Measurements from ENCODE around the gene ARID5A.

The ARID5A gene

GRCh38 chr2:96507957-96508520 lies 28.5 kb upstream of the ARID5A start:
- DNase-seq: peak; percentile 69

GRCh38 chr2:96508521-96509113 lies 27.9 kb upstream of the ARID5A start:
- no peak for DNase-seq

- peak; percentile 75 for DNase-seq
These were observed 27.3 kb upstream of the ARID5A start for GRCh38 chr2:96509114-96509846.

- DNase-seq: no peak
These were observed 26.7 kb upstream of the ARID5A start for GRCh38 chr2:96509847-96510230.

- no peak for DNase-seq
These were observed 25.5 kb upstream of the ARID5A start for GRCh38 chr2:96510931-96511595.

DNA sequence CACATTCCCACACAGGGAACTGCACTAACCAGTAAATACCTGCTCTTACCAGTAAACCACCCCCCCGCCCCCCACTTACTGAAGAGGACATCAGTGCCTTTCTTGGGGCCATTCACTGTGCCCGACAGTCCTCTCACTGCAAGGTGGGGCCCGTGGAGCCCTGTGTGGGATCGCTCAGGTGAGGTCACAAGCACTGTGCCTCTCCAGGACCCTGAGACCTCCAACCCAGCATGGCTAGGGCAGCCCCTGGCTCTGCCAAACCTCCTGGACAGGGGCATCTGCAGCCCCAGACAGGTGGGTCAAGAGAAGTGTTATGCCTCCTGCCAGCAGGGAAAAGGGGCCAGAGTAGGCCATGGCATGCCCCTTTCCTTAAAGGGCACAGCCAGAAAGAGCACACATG lies 24.7 kb upstream of the ARID5A start:
- DNase-seq: no peak

- DNase-seq: no peak
These were observed 24.2 kb upstream of the ARID5A start for GRCh38 chr2:96512341-96512740.

GRCh38 chr2:96514521-96514920 lies 22.0 kb upstream of the ARID5A start:
- DNase-seq: no peak

GRCh38 chr2:96517079-96517478 lies 19.5 kb upstream of the ARID5A start:
- DNase-seq: no peak

DNA sequence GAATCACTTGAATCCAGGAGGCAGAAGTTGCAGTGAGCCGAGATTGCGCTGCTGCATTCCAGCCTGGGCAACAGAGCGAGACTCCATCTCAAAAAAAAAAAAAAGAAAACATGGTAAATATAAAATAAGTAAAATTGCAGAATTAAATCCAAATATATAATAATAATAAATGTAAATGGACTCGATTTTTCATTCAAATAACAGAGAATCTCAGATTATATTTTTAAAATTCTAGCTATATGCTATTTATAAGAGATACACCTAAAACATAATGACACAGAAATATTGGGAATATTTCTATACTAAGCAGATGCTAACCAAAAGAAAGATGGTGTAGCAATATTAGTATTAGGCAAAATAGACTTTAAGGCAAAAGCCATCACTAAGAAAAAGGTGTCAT lies 16.3 kb upstream of the ARID5A start:
- DNase-seq: no peak

DNA sequence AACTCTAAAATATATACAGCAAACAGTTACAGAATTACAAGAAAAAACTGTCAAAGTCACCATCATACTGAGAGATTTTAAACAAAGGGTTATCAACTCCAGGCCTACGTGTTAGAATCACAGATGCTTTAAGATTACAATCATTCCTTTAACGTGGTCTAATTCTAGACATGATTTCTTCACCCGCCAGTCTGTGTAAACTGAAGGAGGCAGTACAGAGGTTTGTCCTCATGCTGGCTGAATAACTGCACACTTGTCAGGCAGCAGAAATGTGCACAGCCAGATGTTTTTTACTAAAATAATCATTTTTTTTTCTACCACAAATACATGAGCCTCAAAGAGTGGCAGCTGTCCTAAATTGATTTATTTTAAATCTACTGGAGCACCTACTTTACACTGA lies 15.9 kb upstream of the ARID5A start:
- DNase-seq: no peak

GRCh38 chr2:96521219-96521618 lies 15.3 kb upstream of the ARID5A start:
- peak; percentile 9 for DNase-seq

DNA sequence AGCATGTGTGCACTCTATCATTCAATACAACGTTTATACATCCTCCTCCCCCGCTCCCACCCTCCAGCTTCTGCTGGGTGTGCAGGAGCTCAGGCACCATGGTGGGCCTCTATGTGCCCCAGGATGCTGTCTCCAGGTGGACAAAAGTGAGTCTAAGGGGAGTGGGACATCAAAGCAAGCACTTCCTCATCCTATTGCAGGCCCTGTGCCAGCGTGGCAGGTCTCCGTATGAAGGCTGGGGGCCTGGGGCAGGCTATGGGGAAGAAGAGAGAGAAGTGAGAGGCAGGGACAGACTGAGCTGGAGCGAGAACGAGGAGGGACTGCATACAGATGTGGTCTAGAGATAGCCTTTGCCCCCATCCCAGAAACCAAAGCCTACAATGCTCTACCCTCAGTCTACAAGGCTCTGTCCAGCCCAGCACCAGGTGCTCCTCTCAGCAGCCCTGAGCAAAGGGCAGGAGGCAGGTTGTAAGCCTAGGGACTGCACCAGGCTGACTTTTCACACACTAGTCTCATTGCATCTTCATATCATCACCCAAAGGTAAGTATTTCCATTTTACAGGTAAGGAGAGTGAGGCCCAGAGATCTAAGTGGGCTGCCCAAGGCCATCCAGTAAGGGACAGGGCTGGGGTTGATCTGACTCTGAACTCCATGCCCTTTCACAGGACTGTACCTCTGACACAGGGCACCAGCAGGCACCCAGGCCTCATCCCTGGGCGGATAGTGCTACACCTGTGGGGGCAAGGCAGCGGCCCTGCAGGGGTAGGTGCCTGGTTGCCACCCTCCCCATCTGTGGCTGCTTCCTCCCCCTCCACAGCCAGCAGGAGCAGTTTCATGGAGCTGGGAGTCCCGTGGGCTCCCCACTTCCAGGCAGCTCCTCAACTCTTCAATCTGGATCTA lies 14.0 kb upstream of the ARID5A start:
- DNase-seq: no peak

DNA sequence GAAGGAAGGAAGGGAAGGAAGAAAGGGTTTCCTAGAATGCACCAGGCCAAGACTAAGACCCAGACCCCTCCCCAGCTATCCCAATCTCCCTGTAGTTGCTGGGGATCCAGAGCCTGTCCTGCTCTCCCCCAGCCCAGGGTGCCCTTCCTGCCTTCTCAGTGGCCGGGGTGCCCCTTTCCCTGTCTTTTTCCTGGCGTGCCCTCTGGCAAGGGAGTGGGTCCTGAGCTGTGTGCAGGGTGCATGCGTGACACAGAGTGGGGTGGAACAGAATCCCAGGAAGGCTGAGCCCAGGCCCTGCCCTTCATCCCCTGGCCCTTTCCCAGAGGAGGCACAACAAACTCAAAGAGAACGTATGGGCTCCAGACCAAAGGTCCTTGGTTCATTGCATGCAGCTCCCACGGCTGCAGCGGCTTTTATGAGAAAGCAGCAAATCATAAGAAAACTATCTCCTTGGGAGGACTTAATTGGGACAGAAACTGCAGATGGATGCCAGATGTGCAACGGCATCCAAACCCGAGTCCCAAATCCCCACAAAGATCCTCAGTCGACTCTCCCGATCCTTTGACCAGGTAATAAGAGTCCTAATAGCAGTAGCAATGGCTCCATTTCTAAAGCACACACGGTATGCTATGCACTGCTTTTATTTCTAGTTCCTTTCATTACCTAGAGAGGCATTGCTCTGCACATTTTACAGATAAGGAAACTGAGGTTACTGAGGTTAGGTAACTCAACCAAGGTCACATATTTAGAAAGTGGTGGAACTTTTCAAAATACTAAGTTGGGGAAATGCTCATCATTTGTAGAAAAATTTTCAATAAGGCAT lies 12.7 kb upstream of the ARID5A start:
- no peak for DNase-seq

GRCh38 chr2:96524482-96525210 lies 11.9 kb upstream of the ARID5A start:
- DNase-seq: no peak

DNA sequence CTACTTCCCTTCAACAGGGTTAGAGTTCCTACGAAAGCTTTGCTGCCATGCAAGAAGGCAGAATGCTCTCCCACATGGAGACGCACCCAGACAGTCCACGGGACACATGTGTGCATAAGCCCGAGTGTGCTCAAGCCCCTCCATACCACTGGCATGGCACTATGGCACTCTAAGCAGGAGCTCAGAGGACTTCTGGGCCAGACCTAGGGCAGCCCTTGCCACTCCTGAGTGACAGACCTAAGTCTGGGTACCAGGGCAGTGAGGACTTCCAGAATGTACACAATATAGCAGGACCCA lies 11.4 kb upstream of the ARID5A start:
- DNase-seq: no peak

DNA sequence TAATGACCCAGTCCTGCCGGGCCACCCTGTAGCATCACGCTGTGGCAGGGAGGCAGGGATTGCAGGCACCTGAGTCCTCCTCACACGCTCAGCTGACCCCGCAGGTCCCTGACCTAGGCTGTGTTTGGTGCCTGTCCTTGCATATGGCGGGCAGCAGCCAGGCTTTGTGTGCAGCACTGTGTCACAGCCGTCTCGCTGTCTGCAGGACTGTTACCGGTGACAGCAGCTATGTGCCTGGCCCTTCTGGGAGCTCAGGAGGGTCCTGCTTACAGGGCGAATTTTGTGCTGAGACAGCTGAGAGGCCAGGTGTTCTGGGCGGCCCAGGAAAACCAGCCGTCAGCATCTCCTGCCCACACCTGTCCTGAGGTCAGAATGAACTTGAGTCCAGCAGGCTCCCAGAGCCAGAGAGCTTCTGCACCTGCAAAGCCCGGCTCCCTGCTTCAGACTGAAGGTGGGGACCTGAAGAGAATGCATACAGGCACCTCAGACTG lies 10.4 kb upstream of the ARID5A start:
- no peak for DNase-seq

DNA sequence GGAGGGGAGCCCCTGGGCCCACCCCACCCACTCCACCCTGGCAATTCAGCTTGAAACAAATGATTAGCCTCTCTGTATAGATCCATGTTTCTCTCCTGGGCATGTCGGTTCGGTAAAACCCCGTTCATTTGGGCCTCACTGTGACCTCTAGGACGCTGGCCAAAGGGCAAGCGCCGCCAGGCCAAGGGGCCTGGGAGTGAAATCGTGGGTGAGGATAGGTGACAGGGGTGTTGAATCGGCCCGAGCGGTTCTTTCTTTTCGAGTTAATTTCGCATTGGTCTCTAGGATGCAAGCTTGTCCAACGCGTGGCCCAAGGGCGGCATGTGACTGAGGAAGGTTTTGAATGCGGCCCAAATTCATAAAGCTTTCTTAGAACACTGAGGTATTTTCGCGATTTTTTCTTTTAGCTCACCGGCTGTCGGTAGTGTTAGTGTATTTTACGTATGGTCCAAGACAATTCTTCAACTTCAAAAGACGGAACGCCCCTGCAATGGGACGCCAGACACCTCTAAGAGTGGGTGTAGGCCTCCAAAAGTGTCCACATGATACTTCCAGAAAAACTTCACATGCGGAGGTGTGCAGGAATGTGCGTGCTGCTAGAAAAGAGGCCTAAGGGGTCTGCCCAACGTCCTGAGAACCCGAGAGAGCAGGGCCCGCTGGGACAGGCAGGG lies 9.8 kb upstream of the ARID5A start:
- peak; percentile 5 for DNase-seq

GRCh38 chr2:96527286-96528005 lies 9.1 kb upstream of the ARID5A start:
- peak; percentile 9 for DNase-seq

Measured in hematopoietic multipotent progenitor cell treated with erythropoietin and hydrocortisone succinate and interleukin-3 and kit ligand, for 8 days (in vitro differentiated cells).